HepG2 (cell line): ENCODE measurements around the gene TMEM183A. TPM values are rescaled to one million over a fixed set of nuclear protein-coding genes. Genes with fewer than 3 reads are reported as not detected.

Experiments
- FOXC1 ChIP-seq: sonication (generic); formaldehyde crosslinking; IDR thresholded peaks from 2 replicates; pipeline ENCODE4 v1.8.0; 2022; ENCODE audit warnings: mild to moderate bottlenecking, missing genetic modification reagents, borderline replicate concordance
- HDAC6 ChIP-seq: fragments of 200-600 bp; sonication (generic); IDR thresholded peaks from 2 replicates; pipeline ENCODE4 v1.7.0; 2017; ENCODE audit warnings: mild to moderate bottlenecking, antibody characterized with exemption, low read length, low read depth
- NCOA1 ChIP-seq: sonication (generic); formaldehyde crosslinking; IDR thresholded peaks from 2 replicates; pipeline ENCODE4 v1.9.0; 2021; ENCODE audit warnings: missing genetic modification reagents
- NFE2L1 ChIP-seq: sonication (generic); formaldehyde crosslinking; IDR thresholded peaks from 2 replicates; pipeline ENCODE4 v1.4.0; 2020; ENCODE audit warnings: missing genetic modification reagents, mild to moderate bottlenecking, borderline replicate concordance
- NONO ChIP-seq, 2 experiments: fragments of 450-650 bp in 1 of 2; sonication (generic) in 1 of 2; formaldehyde crosslinking in 1 of 2; IDR thresholded peaks in 1 of 2; conservative IDR thresholded peaks in 1 of 2; 2 replicates each; pipeline versions ENCODE4 v1.6.1 to v1.8.0; 2017 to 2022; ENCODE audit warnings: mild to moderate bottlenecking in 1 of 2, missing genetic modification reagents in 1 of 2, moderate library complexity in 1 of 2
- REXO4 ChIP-seq: sonication (generic); formaldehyde crosslinking; IDR thresholded peaks from 2 replicates; pipeline ENCODE4 v1.8.0; 2022; ENCODE audit warnings: missing genetic modification reagents, mild to moderate bottlenecking, borderline replicate concordance
- RNF2 ChIP-seq: fragments of 450-650 bp; conservative IDR thresholded peaks from 2 replicates; pipeline ENCODE4 v1.6.1; 2016; ENCODE audit warnings: low read depth
- RXRB ChIP-seq: IDR thresholded peaks from 2 replicates; pipeline ENCODE4 v1.6.1; 2016; ENCODE audit warnings: borderline replicate concordance, missing genetic modification reagents, missing compliant biosample characterization
- SP140L ChIP-seq: sonication (generic); formaldehyde crosslinking; IDR thresholded peaks from 2 replicates; pipeline ENCODE4 v1.4.0; 2020; ENCODE audit warnings: missing genetic modification reagents, borderline replicate concordance
- ZFP90 ChIP-seq: sonication (generic); formaldehyde crosslinking; IDR thresholded peaks from 2 replicates; pipeline ENCODE4 v1.8.0; 2022; ENCODE audit warnings: missing genetic modification reagents, mild to moderate bottlenecking, inconsistent platforms, borderline replicate concordance
- ZNF160 ChIP-seq: sonication (generic); formaldehyde crosslinking; IDR thresholded peaks from 2 replicates; pipeline ENCODE4 v1.8.0; 2022; ENCODE audit warnings: mild to moderate bottlenecking, inconsistent platforms, missing genetic modification reagents
- ZNF367 ChIP-seq: sonication (generic); formaldehyde crosslinking; IDR thresholded peaks from 2 replicates; pipeline ENCODE4 v1.4.0; 2020; ENCODE audit warnings: missing genetic modification reagents, borderline replicate concordance
- ZNF589 ChIP-seq: sonication (generic); formaldehyde crosslinking; conservative IDR thresholded peaks from 2 replicates; pipeline ENCODE4 v1.8.0; 2022; ENCODE audit warnings: mild to moderate bottlenecking, moderate library complexity, missing genetic modification reagents
- polyA plus RNA-seq, 8 experiments: library from polyadenylated mRNA; depleted of rRNA in 3 of 8; stranded (reverse) in 7 of 8; unstranded in 1 of 8; fragments of >200 nt; fragmentation: Illumina TruSeq in 4 of 8; extraction: Trizol in 4 of 8; gene quantifications; 2 replicates each; pipeline versions ENCODE4 v1.2.1 to v1.2.3, GENCODE V29; 2011 to 2016; ENCODE audit warnings: low read depth in 4 of 8, missing spikeins in 1 of 8, mixed read lengths in 1 of 8; ENCODE audit not compliant: insufficient read depth in 1 of 8
- total RNA-seq, 5 experiments: library from RNA; depleted of rRNA; stranded (reverse); fragments of >200 nt; fragmentation: Illumina TruSeq; extraction: Trizol; gene quantifications; 2 replicates each; pipeline ENCODE4 v1.2.3, GENCODE V29; 2016; ENCODE audit warnings: low read depth in 1 of 5
- TF ChIP-seq, protein P1 (sequence below): sonication (generic); formaldehyde crosslinking; IDR thresholded peaks from 2 replicates; pipeline ENCODE4 v1.4.0; 2020; ENCODE audit warnings: mild to moderate bottlenecking, missing genetic modification reagents
- TF ChIP-seq, protein P2 (sequence below): IDR thresholded peaks from 2 replicates; pipeline ENCODE4 v1.6.1; 2016; ENCODE audit warnings: low read depth, control low read depth
- TF ChIP-seq, protein P3 (sequence below): sonication (generic); formaldehyde crosslinking; IDR thresholded peaks from 2 replicates; pipeline ENCODE4 v1.4.0; 2020; ENCODE audit warnings: mild to moderate bottlenecking, missing genetic modification reagents, borderline replicate concordance
- TF ChIP-seq, protein P4 (sequence below): sonication (generic); formaldehyde crosslinking; IDR thresholded peaks from 2 replicates; pipeline ENCODE4 v1.4.0; 2020; ENCODE audit warnings: missing genetic modification reagents

The TMEM183A gene
- total and polyA plus RNA-seq, 2 of the 13 experiments (the other 11 are each of a cell fraction or from before 2014, with no cell fraction given): 59.7 to 82.0 TPM

DNA sequence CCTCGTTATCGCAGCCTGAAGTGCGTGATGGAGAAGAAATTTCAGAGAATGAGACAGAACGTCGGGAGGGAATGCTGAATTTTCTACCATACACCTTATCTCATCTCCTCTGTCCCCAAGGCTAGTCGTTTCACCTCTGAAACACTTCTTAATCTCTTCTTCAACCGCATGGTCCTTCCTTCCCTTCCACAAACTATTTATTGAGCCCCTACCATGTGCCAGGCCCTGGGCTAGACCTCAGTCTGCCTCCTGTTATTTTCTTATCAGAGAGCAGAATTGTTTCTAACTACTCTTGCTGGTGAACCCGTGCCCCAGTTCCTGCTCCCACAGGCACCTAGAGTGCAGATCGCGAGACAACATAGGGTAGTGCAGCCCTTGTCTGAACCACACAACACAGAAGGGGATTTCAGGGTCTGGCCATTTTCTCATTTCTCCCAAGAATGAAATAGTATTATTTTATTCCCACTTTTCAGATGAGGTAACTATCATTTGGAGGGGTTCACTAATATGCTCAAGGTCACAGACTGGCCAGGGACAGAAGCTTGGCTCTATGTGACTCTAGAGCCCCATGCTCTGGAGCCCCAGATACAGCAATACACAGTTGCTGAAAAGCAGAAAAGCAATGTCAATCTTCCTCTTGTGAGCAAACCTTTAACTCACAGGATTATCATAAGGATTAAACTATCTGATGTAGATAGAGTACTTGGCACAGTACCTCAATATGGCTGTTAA is 48.5 kb upstream of the TMEM183A start (continued):
- TF ChIP-seq, protein P1, sequence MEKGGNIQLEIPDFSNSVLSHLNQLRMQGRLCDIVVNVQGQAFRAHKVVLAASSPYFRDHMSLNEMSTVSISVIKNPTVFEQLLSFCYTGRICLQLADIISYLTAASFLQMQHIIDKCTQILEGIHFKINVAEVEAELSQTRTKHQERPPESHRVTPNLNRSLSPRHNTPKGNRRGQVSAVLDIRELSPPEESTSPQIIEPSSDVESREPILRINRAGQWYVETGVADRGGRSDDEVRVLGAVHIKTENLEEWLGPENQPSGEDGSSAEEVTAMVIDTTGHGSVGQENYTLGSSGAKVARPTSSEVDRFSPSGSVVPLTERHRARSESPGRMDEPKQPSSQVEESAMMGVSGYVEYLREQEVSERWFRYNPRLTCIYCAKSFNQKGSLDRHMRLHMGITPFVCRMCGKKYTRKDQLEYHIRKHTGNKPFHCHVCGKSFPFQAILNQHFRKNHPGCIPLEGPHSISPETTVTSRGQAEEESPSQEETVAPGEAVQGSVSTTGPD (CRISPR knock-in tag): no peak
- 0 out of 2 replicates have a peak, but pooled peaks have one; percentile 21 for TF ChIP-seq FOXC1 (CRISPR knock-in tag)
- TF ChIP-seq ZFP90: no peak
- TF ChIP-seq ZNF160: peak; percentile 7; the same call in 1 of the 2 replicates
- TF ChIP-seq, protein P2, sequence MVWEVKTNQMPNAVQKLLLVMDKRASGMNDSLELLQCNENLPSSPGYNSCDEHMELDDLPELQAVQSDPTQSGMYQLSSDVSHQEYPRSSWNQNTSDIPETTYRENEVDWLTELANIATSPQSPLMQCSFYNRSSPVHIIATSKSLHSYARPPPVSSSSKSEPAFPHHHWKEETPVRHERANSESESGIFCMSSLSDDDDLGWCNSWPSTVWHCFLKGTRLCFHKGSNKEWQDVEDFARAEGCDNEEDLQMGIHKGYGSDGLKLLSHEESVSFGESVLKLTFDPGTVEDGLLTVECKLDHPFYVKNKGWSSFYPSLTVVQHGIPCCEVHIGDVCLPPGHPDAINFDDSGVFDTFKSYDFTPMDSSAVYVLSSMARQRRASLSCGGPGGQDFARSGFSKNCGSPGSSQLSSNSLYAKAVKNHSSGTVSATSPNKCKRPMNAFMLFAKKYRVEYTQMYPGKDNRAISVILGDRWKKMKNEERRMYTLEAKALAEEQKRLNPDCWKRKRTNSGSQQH (CRISPR knock-in tag): no peak
- TF ChIP-seq HDAC6: no peak
- TF ChIP-seq NONO (IDR thresholded peaks at IDR 0.05): no peak
- TF ChIP-seq NONO (CRISPR knock-in tag; conservative IDR thresholded peaks at IDR 0.05): no peak
- no peak for TF ChIP-seq ZNF589
- TF ChIP-seq, protein P3, sequence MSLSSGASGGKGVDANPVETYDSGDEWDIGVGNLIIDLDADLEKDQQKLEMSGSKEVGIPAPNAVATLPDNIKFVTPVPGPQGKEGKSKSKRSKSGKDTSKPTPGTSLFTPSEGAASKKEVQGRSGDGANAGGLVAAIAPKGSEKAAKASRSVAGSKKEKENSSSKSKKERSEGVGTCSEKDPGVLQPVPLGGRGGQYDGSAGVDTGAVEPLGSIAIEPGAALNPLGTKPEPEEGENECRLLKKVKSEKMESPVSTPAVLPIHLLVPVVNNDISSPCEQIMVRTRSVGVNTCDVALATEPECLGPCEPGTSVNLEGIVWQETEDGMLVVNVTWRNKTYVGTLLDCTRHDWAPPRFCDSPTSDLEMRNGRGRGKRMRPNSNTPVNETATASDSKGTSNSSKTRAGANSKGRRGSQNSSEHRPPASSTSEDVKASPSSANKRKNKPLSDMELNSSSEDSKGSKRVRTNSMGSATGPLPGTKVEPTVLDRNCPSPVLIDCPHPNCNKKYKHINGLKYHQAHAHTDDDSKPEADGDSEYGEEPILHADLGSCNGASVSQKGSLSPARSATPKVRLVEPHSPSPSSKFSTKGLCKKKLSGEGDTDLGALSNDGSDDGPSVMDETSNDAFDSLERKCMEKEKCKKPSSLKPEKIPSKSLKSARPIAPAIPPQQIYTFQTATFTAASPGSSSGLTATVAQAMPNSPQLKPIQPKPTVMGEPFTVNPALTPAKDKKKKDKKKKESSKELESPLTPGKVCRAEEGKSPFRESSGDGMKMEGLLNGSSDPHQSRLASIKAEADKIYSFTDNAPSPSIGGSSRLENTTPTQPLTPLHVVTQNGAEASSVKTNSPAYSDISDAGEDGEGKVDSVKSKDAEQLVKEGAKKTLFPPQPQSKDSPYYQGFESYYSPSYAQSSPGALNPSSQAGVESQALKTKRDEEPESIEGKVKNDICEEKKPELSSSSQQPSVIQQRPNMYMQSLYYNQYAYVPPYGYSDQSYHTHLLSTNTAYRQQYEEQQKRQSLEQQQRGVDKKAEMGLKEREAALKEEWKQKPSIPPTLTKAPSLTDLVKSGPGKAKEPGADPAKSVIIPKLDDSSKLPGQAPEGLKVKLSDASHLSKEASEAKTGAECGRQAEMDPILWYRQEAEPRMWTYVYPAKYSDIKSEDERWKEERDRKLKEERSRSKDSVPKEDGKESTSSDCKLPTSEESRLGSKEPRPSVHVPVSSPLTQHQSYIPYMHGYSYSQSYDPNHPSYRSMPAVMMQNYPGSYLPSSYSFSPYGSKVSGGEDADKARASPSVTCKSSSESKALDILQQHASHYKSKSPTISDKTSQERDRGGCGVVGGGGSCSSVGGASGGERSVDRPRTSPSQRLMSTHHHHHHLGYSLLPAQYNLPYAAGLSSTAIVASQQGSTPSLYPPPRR (CRISPR knock-in tag): peak; percentile 35; the same call in 1 of the 2 replicates
- no peak for TF ChIP-seq RNF2
- TF ChIP-seq REXO4 (CRISPR knock-in tag): no peak
- no peak for TF ChIP-seq NFE2L1 (CRISPR knock-in tag)
- no peak for TF ChIP-seq ZNF367 (CRISPR knock-in tag)
- TF ChIP-seq RXRB (CRISPR knock-in tag): no peak
- TF ChIP-seq, protein P4, sequence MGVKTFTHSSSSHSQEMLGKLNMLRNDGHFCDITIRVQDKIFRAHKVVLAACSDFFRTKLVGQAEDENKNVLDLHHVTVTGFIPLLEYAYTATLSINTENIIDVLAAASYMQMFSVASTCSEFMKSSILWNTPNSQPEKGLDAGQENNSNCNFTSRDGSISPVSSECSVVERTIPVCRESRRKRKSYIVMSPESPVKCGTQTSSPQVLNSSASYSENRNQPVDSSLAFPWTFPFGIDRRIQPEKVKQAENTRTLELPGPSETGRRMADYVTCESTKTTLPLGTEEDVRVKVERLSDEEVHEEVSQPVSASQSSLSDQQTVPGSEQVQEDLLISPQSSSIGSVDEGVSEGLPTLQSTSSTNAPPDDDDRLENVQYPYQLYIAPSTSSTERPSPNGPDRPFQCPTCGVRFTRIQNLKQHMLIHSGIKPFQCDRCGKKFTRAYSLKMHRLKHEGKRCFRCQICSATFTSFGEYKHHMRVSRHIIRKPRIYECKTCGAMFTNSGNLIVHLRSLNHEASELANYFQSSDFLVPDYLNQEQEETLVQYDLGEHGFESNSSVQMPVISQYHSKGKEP (CRISPR knock-in tag): no peak
- TF ChIP-seq NCOA1 (CRISPR knock-in tag): 0 out of 2 replicates have a peak, but pooled peaks have one; percentile 32
- no peak for TF ChIP-seq SP140L (CRISPR knock-in tag)
